Lower lobe of right lung (tissue), 2 donors: ENCODE data around the gene UBE2F. TPM values are rescaled to one million over a fixed set of nuclear protein-coding genes. Genes with fewer than 3 reads are reported as not detected.
"Not testable (repeated sequence)": the region's sequence is repeated elsewhere in the genome, so short reads cannot be mapped to it uniquely, and the experiment has no call there.

Experiments used
- ATAC-seq, 2 donors: fragments of 200-7000 bp; cut with Tn5 transposase; one replicate each; pipeline ENCODE4 v1.9.1; 2020 to 2022; ENCODE audit warnings: mild to moderate bottlenecking in 2 of 2, moderate library complexity in 2 of 2
- DNase-seq: peaks from one replicate; pipeline ENCODE4 v3.0.0-alpha.2; 2020
- H3K27ac ChIP-seq: fragments of 200-600 bp; one replicate; pipeline ENCODE4 v1.8.0; 2022
- H3K27me3 ChIP-seq: fragments of 200-600 bp; one replicate; pipeline ENCODE4 v1.8.0; 2022; ENCODE audit warnings: low read depth
- H3K36me3 ChIP-seq: fragments of 200-600 bp; one replicate; pipeline ENCODE4 v1.8.0; 2022; ENCODE audit warnings: mild to moderate bottlenecking
- H3K4me1 ChIP-seq: fragments of 200-600 bp; one replicate; pipeline ENCODE4 v1.8.0; 2022
- H3K4me3 ChIP-seq: fragments of 200-600 bp; one replicate; pipeline ENCODE4 v1.8.0; 2022; ENCODE audit warnings: mild to moderate bottlenecking
- H3K9me3 ChIP-seq: fragments of 200-600 bp; one replicate; pipeline ENCODE4 v1.8.0; 2022
- intact Hi-C: fragments of 100-400 bp; cut with DNase I; formaldehyde crosslinking; loops from one replicate; pipeline ENCODE4 v1.11.0; 2022
- total RNA-seq: library from RNA; stranded (reverse); fragmentation: NEBNext Ultra II Directional; extraction: Animal tissue kit (Norgen Biotek cat#: 25700); gene quantifications from one replicate; pipeline ENCODE4 v1.2.1, GENCODE V29; 2021
- TF ChIP-seq, protein P1 (sequence below): fragments of 200-600 bp; IDR thresholded peaks from one replicate; pipeline ENCODE4 v1.8.0; 2022; ENCODE audit warnings: antibody characterized with exemption, mild to moderate bottlenecking
- donor health status: DM: no; HTN: yes; CAD: no; lungs with severe emphysema.

UBE2F gene
- total RNA-seq, 1 donor from 2014 or later: 59.5 TPM

DNA sequence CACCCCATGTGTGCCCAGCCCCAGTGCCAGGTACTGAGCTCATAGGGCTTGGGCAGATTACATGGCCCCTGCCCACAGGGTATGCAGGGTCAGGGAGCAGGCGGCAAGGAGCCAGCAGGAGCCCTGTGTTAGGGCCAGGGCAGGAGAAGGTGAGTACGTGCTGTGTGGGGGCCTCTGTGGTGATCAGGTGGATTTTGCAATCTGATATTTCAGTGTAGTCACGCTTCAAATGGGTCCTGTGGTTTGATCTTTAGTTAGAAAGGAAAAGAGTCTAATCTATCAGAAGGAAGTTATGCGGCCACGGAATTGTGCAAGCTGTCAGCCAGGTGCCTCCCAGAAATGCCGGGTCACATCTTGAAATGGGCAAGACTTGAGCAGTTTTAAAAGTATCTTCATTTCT, 13.9 kb downstream of the UBE2F start:
- intact Hi-C loops: no loop called here
- Histone ChIP-seq H3K9me3 (no peaks in the 10 kb centered on the region), H3K27me3 (no peaks in the 10 kb centered on the region), H3K36me3 (peaks cover 9% of the 10 kb centered on the region), H3K4me1 (peaks cover 20% of the 10 kb centered on the region), H3K27ac (no peak overlapping the region), H3K4me3 (no peak overlapping the region)
- TF ChIP-seq, protein P1, sequence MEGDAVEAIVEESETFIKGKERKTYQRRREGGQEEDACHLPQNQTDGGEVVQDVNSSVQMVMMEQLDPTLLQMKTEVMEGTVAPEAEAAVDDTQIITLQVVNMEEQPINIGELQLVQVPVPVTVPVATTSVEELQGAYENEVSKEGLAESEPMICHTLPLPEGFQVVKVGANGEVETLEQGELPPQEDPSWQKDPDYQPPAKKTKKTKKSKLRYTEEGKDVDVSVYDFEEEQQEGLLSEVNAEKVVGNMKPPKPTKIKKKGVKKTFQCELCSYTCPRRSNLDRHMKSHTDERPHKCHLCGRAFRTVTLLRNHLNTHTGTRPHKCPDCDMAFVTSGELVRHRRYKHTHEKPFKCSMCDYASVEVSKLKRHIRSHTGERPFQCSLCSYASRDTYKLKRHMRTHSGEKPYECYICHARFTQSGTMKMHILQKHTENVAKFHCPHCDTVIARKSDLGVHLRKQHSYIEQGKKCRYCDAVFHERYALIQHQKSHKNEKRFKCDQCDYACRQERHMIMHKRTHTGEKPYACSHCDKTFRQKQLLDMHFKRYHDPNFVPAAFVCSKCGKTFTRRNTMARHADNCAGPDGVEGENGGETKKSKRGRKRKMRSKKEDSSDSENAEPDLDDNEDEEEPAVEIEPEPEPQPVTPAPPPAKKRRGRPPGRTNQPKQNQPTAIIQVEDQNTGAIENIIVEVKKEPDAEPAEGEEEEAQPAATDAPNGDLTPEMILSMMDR: no peak
- DNase-seq (no peak), ATAC-seq (no peak)

DNA sequence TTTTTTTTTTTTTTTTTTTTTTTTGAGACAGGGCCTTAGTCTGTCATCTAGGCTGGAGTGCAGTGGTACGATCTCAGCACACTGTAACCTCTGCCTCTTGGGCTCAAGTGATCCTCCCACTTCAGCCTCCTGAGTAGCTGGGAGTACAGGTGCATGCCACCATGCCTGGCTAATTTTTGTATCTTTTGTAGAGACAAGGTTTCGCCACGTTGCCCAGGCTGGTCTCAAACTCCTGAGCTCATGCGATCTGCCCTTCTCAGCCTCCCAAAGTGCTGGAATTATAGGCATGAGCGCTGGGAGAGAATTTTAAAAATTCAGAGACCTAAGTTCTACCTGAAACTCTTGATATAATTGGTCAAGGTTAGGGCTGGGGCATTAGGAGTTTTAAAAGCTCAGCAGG, 14.8 kb downstream of the UBE2F start:
- ATAC-seq, H3K27me3 ChIP-seq, DNase-seq, H3K36me3 ChIP-seq, intact Hi-C loops, H3K9me3 ChIP-seq, H3K27ac ChIP-seq, H3K4me3 ChIP-seq: not testable (repeated sequence)
- H3K4me1 ChIP-seq: peaks cover 20% of the 10 kb centered on the region

DNA sequence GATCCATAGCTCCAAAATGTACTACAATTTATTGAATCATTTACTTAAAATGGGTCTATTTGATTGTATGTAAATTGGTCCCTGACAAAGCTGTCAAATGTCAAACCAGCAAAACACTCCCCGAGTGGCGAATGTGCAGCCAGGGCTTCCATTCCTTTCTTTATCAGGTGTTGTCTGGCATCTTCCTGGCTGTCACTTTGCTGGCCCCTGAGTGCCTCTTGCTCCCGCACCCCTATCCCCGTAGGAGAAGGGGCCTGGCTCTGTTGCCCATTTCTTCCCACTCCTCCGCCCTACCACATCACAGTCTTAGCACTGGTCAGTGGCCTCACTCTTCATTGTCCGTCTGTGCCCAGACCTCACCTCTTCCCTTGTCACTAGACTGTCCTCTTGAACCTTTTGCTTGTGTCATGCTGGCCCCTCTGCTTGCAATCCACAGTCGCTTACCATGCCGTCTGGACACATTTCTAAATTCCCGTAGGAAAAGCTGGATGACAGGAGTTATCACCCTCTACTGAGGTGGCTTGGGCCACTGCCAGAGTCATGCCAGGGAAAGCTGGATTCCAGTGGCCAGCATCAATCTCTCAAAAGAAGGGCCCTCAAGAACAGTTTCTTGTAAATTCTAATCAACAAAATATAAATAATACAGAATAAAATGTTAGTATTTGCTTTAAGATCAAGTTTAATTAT, 15.4 kb downstream of the UBE2F start:
- no peak overlapping the region for H3K27ac ChIP-seq
- no peaks in the 10 kb centered on the region for H3K27me3 ChIP-seq
- H3K4me3 ChIP-seq: no peak overlapping the region
- ATAC-seq (no peak), DNase-seq (no peak)
- no peaks in the 10 kb centered on the region for H3K36me3 ChIP-seq
- intact Hi-C loops: no loop called here
- no peaks in the 10 kb centered on the region for H3K9me3 ChIP-seq
- TF ChIP-seq, protein P1: no peak
- peaks cover 20% of the 10 kb centered on the region for H3K4me1 ChIP-seq

- Histone ChIP-seq H3K4me1 (peaks cover 8% of the 10 kb centered on the region), H3K27me3 (no peaks in the 10 kb centered on the region), H3K4me3 (no peak overlapping the region), H3K36me3 (no peaks in the 10 kb centered on the region), H3K9me3 (no peaks in the 10 kb centered on the region), H3K27ac (no peak overlapping the region)
- ATAC-seq: no peak
- intact Hi-C loops: no loop called here
- TF ChIP-seq, protein P1: no peak
- DNase-seq: no peak
These were observed 17.1 kb downstream of the UBE2F start for GRCh38 chr2:237983922-237984321.

DNA sequence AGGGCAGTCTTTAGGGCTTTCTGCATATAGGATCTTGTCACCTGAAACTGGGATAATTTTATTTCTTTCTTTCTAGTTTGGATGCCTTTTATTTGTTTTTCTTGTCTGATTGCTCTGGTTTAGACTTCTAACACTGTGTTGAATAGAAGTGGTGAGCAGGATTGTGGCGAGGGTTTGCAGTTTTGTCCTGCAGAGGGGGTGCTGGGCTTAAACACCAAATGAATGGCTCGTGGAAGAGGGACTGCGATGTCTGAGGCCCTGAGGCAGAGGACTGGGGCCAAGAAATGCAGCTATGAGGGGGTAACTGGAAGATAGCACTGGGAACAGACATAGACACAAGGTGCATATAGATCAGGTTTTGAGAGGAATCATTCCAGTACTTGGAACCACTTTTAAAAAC, 20.5 kb downstream of the UBE2F start:
- TF ChIP-seq, protein P1: no peak
- DNase-seq (no peak), ATAC-seq (no peak)
- Histone ChIP-seq H3K36me3 (peaks cover 22% of the 10 kb centered on the region), H3K4me1 (no peaks in the 10 kb centered on the region), H3K27me3 (no peaks in the 10 kb centered on the region), H3K27ac (no peak overlapping the region), H3K9me3 (no peaks in the 10 kb centered on the region), H3K4me3 (no peak overlapping the region)
- intact Hi-C loops: no loop called here

GRCh38 chr2:237993701-237994100, 26.9 kb downstream of the UBE2F start:
- DNase-seq (no peak), ATAC-seq (no peak)
- no peaks in the 10 kb centered on the region for H3K9me3 ChIP-seq
- no peaks in the 10 kb centered on the region for H3K27me3 ChIP-seq
- TF ChIP-seq, protein P1: no peak
- intact Hi-C loops: no loop called here
- no peak overlapping the region for H3K4me3 ChIP-seq
- H3K4me1 ChIP-seq: no peaks in the 10 kb centered on the region
- peaks cover 56% of the 10 kb centered on the region for H3K36me3 ChIP-seq
- no peak overlapping the region for H3K27ac ChIP-seq
